H9 (cell line): ENCODE results near the gene DYNLRB2. TPM values are rescaled to one million over a fixed set of nuclear protein-coding genes. Genes with fewer than 3 reads are reported as not detected.

Source experiments
- DNase-seq: peaks from one replicate; pipeline ENCODE4 v3.0.0-alpha.2; 2017
- H2AFZ ChIP-seq: one replicate; pipeline ENCODE4 v1.6.1; 2013; ENCODE audit warnings: mild to moderate bottlenecking, low read length, control low read depth, moderate library complexity
- H2AK5ac ChIP-seq: 2 replicates; pipeline ENCODE4 v1.6.1; 2013; ENCODE audit warnings: low read length, control low read depth, mixed read lengths; ENCODE audit not compliant: insufficient read length
- H2BK120ac ChIP-seq: one replicate; pipeline ENCODE4 v1.6.1; 2013; ENCODE audit warnings: low read depth, mild to moderate bottlenecking, low read length, control low read depth, inconsistent platforms; ENCODE audit not compliant: poor library complexity, severe bottlenecking
- H2BK12ac ChIP-seq: 2 replicates; pipeline ENCODE4 v1.6.1; 2013; ENCODE audit warnings: low read length, control low read depth, mixed read lengths, low read depth; ENCODE audit not compliant: insufficient read length
- H2BK15ac ChIP-seq: 2 replicates; pipeline ENCODE4 v1.6.1; 2013; ENCODE audit warnings: low read depth, low read length, control low read depth
- H2BK20ac ChIP-seq: one replicate; pipeline ENCODE4 v1.6.1; 2013; ENCODE audit warnings: low read depth, mild to moderate bottlenecking, low read length, control low read depth, inconsistent platforms; ENCODE audit not compliant: poor library complexity, severe bottlenecking
- H2BK5ac ChIP-seq: 2 replicates; pipeline ENCODE4 v1.6.1; 2013; ENCODE audit warnings: low read length, control low read depth, mixed read lengths; ENCODE audit not compliant: insufficient read length
- H3K14ac ChIP-seq: 2 replicates; pipeline ENCODE4 v1.6.1; 2013; ENCODE audit warnings: low read length, control low read depth; ENCODE audit not compliant: insufficient read depth
- H3K18ac ChIP-seq: 2 replicates; pipeline ENCODE4 v1.6.1; 2013; ENCODE audit warnings: low read depth, mild to moderate bottlenecking, mixed read lengths, low read length, control low read depth; ENCODE audit not compliant: insufficient read length
- H3K23ac ChIP-seq: 2 replicates; pipeline ENCODE4 v1.6.1; 2013; ENCODE audit warnings: low read length, control low read depth, mixed read lengths, low read depth; ENCODE audit not compliant: insufficient read length
- H3K23me2 ChIP-seq: 2 replicates; pipeline ENCODE4 v1.6.1; 2013; ENCODE audit warnings: low read depth, mild to moderate bottlenecking, mixed read lengths, low read length, control low read depth; ENCODE audit not compliant: insufficient read length, poor library complexity, severe bottlenecking
- H3K27ac ChIP-seq: 2 replicates; pipeline ENCODE4 v1.5.1; 2013; ENCODE audit warnings: low read length, control low read depth, mixed read lengths, low read depth; ENCODE audit not compliant: insufficient read length
- H3K27me3 ChIP-seq: 2 replicates; pipeline ENCODE4 v1.6.1; 2013; ENCODE audit warnings: low read length, control low read depth, inconsistent platforms; ENCODE audit not compliant: insufficient read depth
- H3K4ac ChIP-seq: 2 replicates; pipeline ENCODE4 v1.6.1; 2013; ENCODE audit warnings: low read depth, mild to moderate bottlenecking, control low read depth, inconsistent platforms, low read length, moderate library complexity
- H3K4me1 ChIP-seq: 2 replicates; pipeline ENCODE4 v1.6.1; 2013; ENCODE audit warnings: low read length, control low read depth, inconsistent platforms; ENCODE audit not compliant: insufficient read depth
- H3K4me2 ChIP-seq: 2 replicates; pipeline ENCODE4 v1.6.1; 2013; ENCODE audit warnings: low read length, control low read depth, mixed read lengths; ENCODE audit not compliant: insufficient read length, insufficient read depth
- H3K56ac ChIP-seq: 2 replicates; pipeline ENCODE4 v1.6.1; 2013; ENCODE audit warnings: low read depth, mild to moderate bottlenecking, mixed read lengths, low read length, control low read depth; ENCODE audit not compliant: insufficient read length
- H3K79me1 ChIP-seq: 2 replicates; pipeline ENCODE4 v1.6.1; 2013; ENCODE audit warnings: low read depth, mild to moderate bottlenecking, moderate library complexity, low read length, control low read depth, inconsistent platforms; ENCODE audit not compliant: insufficient read depth, poor library complexity, severe bottlenecking
- H3K79me2 ChIP-seq: 2 replicates; pipeline ENCODE4 v1.6.1; 2013; ENCODE audit warnings: low read length, control low read depth, inconsistent platforms; ENCODE audit not compliant: insufficient read depth
- H3K9ac ChIP-seq: 2 replicates; pipeline ENCODE4 v1.6.1; 2013; ENCODE audit warnings: low read length, control low read depth, mixed read lengths; ENCODE audit not compliant: insufficient read length; ENCODE audit errors: extremely low read depth
- H3K9me3 ChIP-seq: one replicate; pipeline ENCODE4 v1.6.1; 2013; ENCODE audit warnings: low read depth, low read length, inconsistent platforms; ENCODE audit not compliant: control insufficient read depth
- H3T11ph ChIP-seq: one replicate; pipeline ENCODE4 v1.6.1; 2013; ENCODE audit warnings: mild to moderate bottlenecking, low read length, control low read depth, inconsistent platforms
- H4K20me1 ChIP-seq: one replicate; pipeline ENCODE4 v1.6.1; 2013; ENCODE audit not compliant: control insufficient read depth, insufficient read length, insufficient read depth
- H4K5ac ChIP-seq: 2 replicates; pipeline ENCODE4 v1.6.1; 2013; ENCODE audit warnings: low read depth, mild to moderate bottlenecking, mixed read lengths, low read length, control low read depth; ENCODE audit not compliant: insufficient read length
- H4K8ac ChIP-seq: replicated peaks from 2 replicates; pipeline ENCODE4 v1.6.1; 2013; ENCODE audit warnings: low read length, control low read depth, mixed read lengths, low read depth; ENCODE audit not compliant: insufficient read length
- H4K91ac ChIP-seq: 2 replicates; pipeline ENCODE4 v1.6.1; 2013; ENCODE audit warnings: low read depth, mild to moderate bottlenecking, moderate library complexity, mixed read lengths, low read length, control low read depth; ENCODE audit not compliant: insufficient read length
- H3K27ac Mint-ChIP-seq, 3 experiments: 2 replicates in 2 of 3; 3 replicates in 1 of 3; pipeline ENCODE4 v1.8.0; 2020 to 2021; ENCODE audit warnings: mixed read lengths in 3 of 3, mild to moderate bottlenecking in 1 of 3, moderate library complexity in 1 of 3
- H3K27me3 Mint-ChIP-seq: 2 replicates; pipeline ENCODE4 v1.8.0; 2021; ENCODE audit warnings: low read depth, mild to moderate bottlenecking, moderate library complexity, mixed read lengths
- H3K36me3 Mint-ChIP-seq, 3 experiments: 2 replicates in 2 of 3; 3 replicates in 1 of 3; pipeline ENCODE4 v1.8.0; 2020 to 2021; ENCODE audit warnings: low read depth in 3 of 3, mixed read lengths in 3 of 3; ENCODE audit not compliant: insufficient read depth in 1 of 3
- H3K4me1 Mint-ChIP-seq, 2 experiments: 2 replicates each; pipeline ENCODE4 v1.8.0; 2020; ENCODE audit warnings: mixed read lengths in 2 of 2
- H3K4me3 Mint-ChIP-seq, 2 experiments: 2 replicates in 1 of 2; 3 replicates in 1 of 2; pipeline ENCODE4 v1.8.0; 2020 to 2021; ENCODE audit warnings: mild to moderate bottlenecking in 2 of 2, mixed read lengths in 2 of 2, moderate library complexity in 1 of 2
- H3K9me3 Mint-ChIP-seq, 2 experiments: 2 replicates in 1 of 2; 3 replicates in 1 of 2; pipeline ENCODE4 v1.8.0; 2020; ENCODE audit warnings: mild to moderate bottlenecking in 2 of 2, mixed read lengths in 2 of 2, moderate library complexity in 1 of 2
- total RNA-seq: library from RNA; stranded (reverse); gene quantifications from 2 replicates; pipeline ENCODE4 v1.2.1, GENCODE V29; 2021
- TF ChIP-seq, protein P1 (sequence below): fragments of 200-600 bp; sonication (generic); conservative IDR thresholded peaks from 3 replicates; pipeline ENCODE4 v1.8.0; 2021; ENCODE audit warnings: antibody characterized with exemption, mild to moderate bottlenecking

The DYNLRB2 gene
- total RNA-seq, 1 experiment from 2014 or later: not detected

GRCh38 chr16:80586476-80586875 is 45.7 kb downstream of the DYNLRB2 start:
- Histone ChIP-seq H3K9me3 (no peaks in the 10 kb centered on the region), H2BK12ac (no peak overlapping the region), H2BK20ac (no peak overlapping the region), H3K4ac (no peak overlapping the region), H3K79me2 (no peaks in the 10 kb centered on the region), H3K27ac (no peak overlapping the region), H3K27me3 (no peaks in the 10 kb centered on the region), H3K14ac (no peak overlapping the region), H3K79me1 (no peaks in the 10 kb centered on the region), H3K9ac (no peak overlapping the region), H4K5ac (no peak overlapping the region), H3K23ac (no peak overlapping the region), H2BK5ac (no peak overlapping the region), H2BK120ac (no peak overlapping the region), H2BK15ac (no peak overlapping the region), H4K91ac (no peak overlapping the region), H3K4me2 (no peak overlapping the region), H2AK5ac (no peak overlapping the region), H3T11ph (no peak overlapping the region), H3K18ac (no peak overlapping the region), H3K23me2 (no peaks in the 10 kb centered on the region), H4K8ac (no peak overlapping the region), H4K20me1 (no peaks in the 10 kb centered on the region), H3K4me1 (no peaks in the 10 kb centered on the region), H3K56ac (no peak overlapping the region), H2AFZ (no peak overlapping the region)
- H3K27ac Mint-ChIP-seq: no peak overlapping the region
- H3K36me3 Mint-ChIP-seq: no peaks in the 10 kb centered on the region; a peak in 1 of 7 replicates
- H3K9me3 Mint-ChIP-seq: peaks cover 1 to 48% of the 10 kb centered on the region in 2 experiments; a peak in 3 of 5 replicates
- DNase-seq: no peak
- H3K4me3 Mint-ChIP-seq: no peak overlapping the region
- TF ChIP-seq, protein P1, sequence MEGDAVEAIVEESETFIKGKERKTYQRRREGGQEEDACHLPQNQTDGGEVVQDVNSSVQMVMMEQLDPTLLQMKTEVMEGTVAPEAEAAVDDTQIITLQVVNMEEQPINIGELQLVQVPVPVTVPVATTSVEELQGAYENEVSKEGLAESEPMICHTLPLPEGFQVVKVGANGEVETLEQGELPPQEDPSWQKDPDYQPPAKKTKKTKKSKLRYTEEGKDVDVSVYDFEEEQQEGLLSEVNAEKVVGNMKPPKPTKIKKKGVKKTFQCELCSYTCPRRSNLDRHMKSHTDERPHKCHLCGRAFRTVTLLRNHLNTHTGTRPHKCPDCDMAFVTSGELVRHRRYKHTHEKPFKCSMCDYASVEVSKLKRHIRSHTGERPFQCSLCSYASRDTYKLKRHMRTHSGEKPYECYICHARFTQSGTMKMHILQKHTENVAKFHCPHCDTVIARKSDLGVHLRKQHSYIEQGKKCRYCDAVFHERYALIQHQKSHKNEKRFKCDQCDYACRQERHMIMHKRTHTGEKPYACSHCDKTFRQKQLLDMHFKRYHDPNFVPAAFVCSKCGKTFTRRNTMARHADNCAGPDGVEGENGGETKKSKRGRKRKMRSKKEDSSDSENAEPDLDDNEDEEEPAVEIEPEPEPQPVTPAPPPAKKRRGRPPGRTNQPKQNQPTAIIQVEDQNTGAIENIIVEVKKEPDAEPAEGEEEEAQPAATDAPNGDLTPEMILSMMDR: no peak
- H3K4me1 Mint-ChIP-seq: no peaks in the 10 kb centered on the region
- H3K27me3 Mint-ChIP-seq: peaks cover 8% of the 10 kb centered on the region; the same call in 1 of the 2 replicates
